HG02852 (cell line): Measurements from ENCODE around the gene COMMD1.
"Not testable (repeated sequence)": the region's sequence is repeated elsewhere in the genome, so short reads cannot be mapped to it uniquely, and the experiment has no call there.

Source experiments
- ATAC-seq: cut with Tn5 transposase; IDR thresholded peaks from one replicate; pipeline ENCODE4 v1.9.1; 2021; ENCODE audit warnings: mild to moderate bottlenecking, moderate library complexity; ENCODE audit not compliant: unreplicated experiment

The COMMD1 gene

GRCh38 chr2:62133320-62133823 is 227.9 kb downstream of the COMMD1 start:
- ATAC-seq, result no peak

GRCh38 chr2:62136956-62137830 is 231.7 kb downstream of the COMMD1 start:
- ATAC-seq, result no peak

- peak; percentile 62 for ATAC-seq
Measured at GRCh38 chr2:62140426-62141141, 235.1 kb downstream of the COMMD1 start.

GRCh38 chr2:62141142-62141740 is 235.8 kb downstream of the COMMD1 start:
- ATAC-seq, result no peak

GRCh38 chr2:62142054-62142453 is 236.6 kb downstream of the COMMD1 start:
- no peak for ATAC-seq

GRCh38 chr2:62143696-62144095 is 238.2 kb downstream of the COMMD1 start:
- ATAC-seq, result no peak

GRCh38 chr2:62144689-62145477 is 239.4 kb downstream of the COMMD1 start:
- no peak for ATAC-seq

- ATAC-seq, result no peak
Measured at GRCh38 chr2:62145478-62146100, 240.1 kb downstream of the COMMD1 start.

- not testable (repeated sequence) for ATAC-seq
Measured at GRCh38 chr2:62146790-62147189, 241.3 kb downstream of the COMMD1 start.

GRCh38 chr2:62147610-62148301 is 242.3 kb downstream of the COMMD1 start:
- ATAC-seq, result no peak

GRCh38 chr2:62149708-62150107 is 244.2 kb downstream of the COMMD1 start:
- no peak for ATAC-seq

GRCh38 chr2:62150597-62151305 is 245.3 kb downstream of the COMMD1 start:
- no peak for ATAC-seq

- ATAC-seq, result no peak
Measured at GRCh38 chr2:62151306-62151638, 245.8 kb downstream of the COMMD1 start.

GRCh38 chr2:62152000-62152399 is 246.5 kb downstream of the COMMD1 start:
- no peak for ATAC-seq

GRCh38 chr2:62156861-62157496 is 251.5 kb downstream of the COMMD1 start:
- no peak for ATAC-seq

- ATAC-seq, result no peak
Measured at GRCh38 chr2:62158444-62159121, 253.1 kb downstream of the COMMD1 start.

- not testable (repeated sequence) for ATAC-seq
Measured at GRCh38 chr2:62160691-62161090, 255.2 kb downstream of the COMMD1 start.
